ENCODE data around the gene FRMD1.

FRMD1 gene

GRCh38 chr6:168120390-168121302 lies 41.6 kb upstream of the FRMD1 start:
- Histone ChIP-seq H3K27ac (replicated peaks) (no peak overlapping the region), H3K27me3 (ENCODE audit: insufficient read depth, poor library complexity, severe bottlenecking) (no peaks in the 10 kb centered on the region), H3K4me3 (replicated peaks; ENCODE audit: insufficient read depth, low read length) (no peak overlapping the region)
- TF ChIP-seq CTCF (IDR thresholded peaks at IDR 0.05; ENCODE audit: insufficient read depth, low read length) (no peak), SPI1 (IDR thresholded peaks at IDR 0.05; ENCODE audit: borderline replicate concordance, low read depth) (no peak), POLR2AphosphoS5 (IDR thresholded peaks at IDR 0.05; ENCODE audit: low read depth) (no peak), GABPA (IDR thresholded peaks at IDR 0.05; ENCODE audit: low read depth) (no peak), REST (IDR thresholded peaks at IDR 0.05; ENCODE audit: insufficient replicate concordance, low read depth) (no peak)
- DNase-seq (ENCODE audit: low read depth in 1 of 2, low spot score in 1 of 2), result no peak

- TF ChIP-seq SPI1 (IDR thresholded peaks at IDR 0.05; ENCODE audit: borderline replicate concordance, low read depth) (no peak), POLR2AphosphoS5 (IDR thresholded peaks at IDR 0.05; ENCODE audit: low read depth) (no peak), CTCF (IDR thresholded peaks at IDR 0.05; ENCODE audit: insufficient read depth, low read length) (no peak), GABPA (IDR thresholded peaks at IDR 0.05; ENCODE audit: low read depth) (no peak), REST (IDR thresholded peaks at IDR 0.05; ENCODE audit: insufficient replicate concordance, low read depth) (no peak)
- Histone ChIP-seq H3K27me3 (ENCODE audit: insufficient read depth, poor library complexity, severe bottlenecking) (no peaks in the 10 kb centered on the region), H3K4me3 (replicated peaks; ENCODE audit: insufficient read depth, low read length) (no peak overlapping the region), H3K27ac (replicated peaks) (no peak overlapping the region)
- DNase-seq (ENCODE audit: low read depth in 1 of 2, low spot score in 1 of 2), result no peak
Measured at GRCh38 chr6:168119539-168119938, 40.5 kb upstream of the FRMD1 start.

- no peaks in the 10 kb centered on the region for H3K27me3 ChIP-seq (ENCODE audit: insufficient read depth, poor library complexity, severe bottlenecking)
- H3K27ac ChIP-seq (replicated peaks), result no peak overlapping the region
Measured at GRCh38 chr6:168118935-168119334, 39.9 kb upstream of the FRMD1 start.

More at GRCh38 chr6:168118935-168119334, 39.9 kb upstream of the FRMD1 start:
- DNase-seq (ENCODE audit: low read depth in 1 of 2, low spot score in 1 of 2), result no peak
- H3K4me3 ChIP-seq (replicated peaks; ENCODE audit: insufficient read depth, low read length), result no peak overlapping the region
- TF ChIP-seq SPI1 (IDR thresholded peaks at IDR 0.05; ENCODE audit: borderline replicate concordance, low read depth), result no peak
- no peak for TF ChIP-seq CTCF (IDR thresholded peaks at IDR 0.05; ENCODE audit: insufficient read depth, low read length)
- TF ChIP-seq GABPA (IDR thresholded peaks at IDR 0.05; ENCODE audit: low read depth), result no peak
- TF ChIP-seq POLR2AphosphoS5 (IDR thresholded peaks at IDR 0.05; ENCODE audit: low read depth), result no peak
- no peak for TF ChIP-seq REST (IDR thresholded peaks at IDR 0.05; ENCODE audit: insufficient replicate concordance, low read depth)
